ENCODE results near the gene TM9SF3. TPM values are rescaled to one million over a fixed set of nuclear protein-coding genes. Genes with fewer than 3 reads are reported as not detected.

Gene TM9SF3
- total RNA-seq, 4 donors from 2014 or later = 52.6 to 65.3 (median 55.6) TPM

DNA sequence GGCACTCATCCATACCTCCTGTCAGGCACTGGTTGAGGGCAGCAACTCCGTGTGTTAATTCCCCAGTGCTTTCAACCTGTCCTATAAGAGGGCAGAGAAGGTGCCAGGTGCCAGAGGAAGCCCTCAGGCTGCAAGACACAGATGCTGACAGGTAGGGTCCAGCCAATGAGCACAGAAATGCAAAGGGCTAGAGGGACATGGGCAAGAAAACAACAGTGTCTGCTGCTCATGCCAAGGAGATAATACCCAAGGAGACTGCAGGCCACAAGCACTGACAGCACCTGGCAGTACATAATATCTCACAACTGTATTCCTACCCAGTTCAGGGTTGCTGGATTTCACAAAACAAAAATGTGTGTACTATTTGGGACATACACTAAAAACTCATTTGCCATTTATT is 38.4 kb upstream of the TM9SF3 start:
- Histone ChIP-seq H3K4me1 (no peaks in the 10 kb centered on the region), H3K27ac (no peak overlapping the region), H3K9me3 (no peaks in the 10 kb centered on the region), H3K36me3 (no peaks in the 10 kb centered on the region), H3K4me3 (no peak overlapping the region), H3K27me3 (no peaks in the 10 kb centered on the region)
- DNase-seq (ENCODE audit: low spot score in 2 of 2) = no peak
- TF ChIP-seq, protein P1, sequence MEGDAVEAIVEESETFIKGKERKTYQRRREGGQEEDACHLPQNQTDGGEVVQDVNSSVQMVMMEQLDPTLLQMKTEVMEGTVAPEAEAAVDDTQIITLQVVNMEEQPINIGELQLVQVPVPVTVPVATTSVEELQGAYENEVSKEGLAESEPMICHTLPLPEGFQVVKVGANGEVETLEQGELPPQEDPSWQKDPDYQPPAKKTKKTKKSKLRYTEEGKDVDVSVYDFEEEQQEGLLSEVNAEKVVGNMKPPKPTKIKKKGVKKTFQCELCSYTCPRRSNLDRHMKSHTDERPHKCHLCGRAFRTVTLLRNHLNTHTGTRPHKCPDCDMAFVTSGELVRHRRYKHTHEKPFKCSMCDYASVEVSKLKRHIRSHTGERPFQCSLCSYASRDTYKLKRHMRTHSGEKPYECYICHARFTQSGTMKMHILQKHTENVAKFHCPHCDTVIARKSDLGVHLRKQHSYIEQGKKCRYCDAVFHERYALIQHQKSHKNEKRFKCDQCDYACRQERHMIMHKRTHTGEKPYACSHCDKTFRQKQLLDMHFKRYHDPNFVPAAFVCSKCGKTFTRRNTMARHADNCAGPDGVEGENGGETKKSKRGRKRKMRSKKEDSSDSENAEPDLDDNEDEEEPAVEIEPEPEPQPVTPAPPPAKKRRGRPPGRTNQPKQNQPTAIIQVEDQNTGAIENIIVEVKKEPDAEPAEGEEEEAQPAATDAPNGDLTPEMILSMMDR (IDR thresholded peaks at IDR 0.05) = no peak
- TF ChIP-seq EP300 (IDR thresholded peaks at IDR 0.05) = no peak
- no peak for TF ChIP-seq POLR2AphosphoS5 (IDR thresholded peaks at IDR 0.05)
- WGBS = 60% methylated on average over 1 of the region's 1 CpG

- no peak overlapping the region for H3K4me3 ChIP-seq
- TF ChIP-seq, protein P1 (IDR thresholded peaks at IDR 0.05) = no peak
- no peak for TF ChIP-seq POLR2AphosphoS5 (IDR thresholded peaks at IDR 0.05)
- no peak for TF ChIP-seq POLR2A (IDR thresholded peaks at IDR 0.05)
- TF ChIP-seq EP300 (IDR thresholded peaks at IDR 0.05) = no peak
- WGBS = 90% methylated on average over 6 of the region's 6 CpGs
- H3K27ac ChIP-seq = no peak overlapping the region
- H3K27me3 ChIP-seq = no peaks in the 10 kb centered on the region
- no peak for DNase-seq (ENCODE audit: low spot score in 2 of 2)
- H3K36me3 ChIP-seq = no peaks in the 10 kb centered on the region
- peaks cover 16% of the 10 kb centered on the region for H3K4me1 ChIP-seq
- no peaks in the 10 kb centered on the region for H3K9me3 ChIP-seq
Observed at GRCh38 chr10:96622013-96622787, 35.4 kb upstream of the TM9SF3 start.

GRCh38 chr10:96619796-96620773 is 33.3 kb upstream of the TM9SF3 start:
- TF ChIP-seq, protein P1 (IDR thresholded peaks at IDR 0.05) = no peak
- no peak for TF ChIP-seq POLR2A (IDR thresholded peaks at IDR 0.05)
- no peak for TF ChIP-seq EP300 (IDR thresholded peaks at IDR 0.05)
- TF ChIP-seq POLR2AphosphoS5 (IDR thresholded peaks at IDR 0.05) = no peak
- peak in 1 of 2 donors; percentile 49 for DNase-seq (ENCODE audit: low spot score in 2 of 2)
- H3K4me3 ChIP-seq = no peak overlapping the region
- no peak overlapping the region for H3K27ac ChIP-seq
- H3K4me1 ChIP-seq = peaks cover 16% of the 10 kb centered on the region
- 66% methylated on average over 17 of the region's 17 CpGs for WGBS
- no peaks in the 10 kb centered on the region for H3K36me3 ChIP-seq
- H3K9me3 ChIP-seq = no peaks in the 10 kb centered on the region
- H3K27me3 ChIP-seq = no peaks in the 10 kb centered on the region

DNA sequence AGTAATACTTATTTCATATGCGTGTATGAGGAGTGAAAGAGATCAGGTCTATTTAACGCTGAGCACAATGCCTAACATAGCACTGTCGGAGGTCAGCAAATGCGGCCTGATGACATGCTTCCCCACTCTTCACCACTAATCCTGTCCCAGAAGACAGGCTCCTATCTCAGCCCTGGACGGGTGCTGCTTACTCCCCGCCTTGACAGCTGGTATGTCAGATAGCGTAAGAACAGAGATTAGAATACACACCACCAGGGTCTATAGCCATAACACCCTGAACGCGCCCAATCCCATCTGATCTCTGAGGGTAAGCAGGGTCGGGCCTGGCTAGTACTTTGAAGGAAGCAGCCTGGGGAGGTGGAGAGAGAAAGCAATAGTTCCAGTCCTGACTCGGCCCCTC is 32.3 kb upstream of the TM9SF3 start:
- 88% methylated on average over 11 of the region's 11 CpGs for WGBS
- peaks cover 16% of the 10 kb centered on the region for H3K4me1 ChIP-seq

More for the DNA sequence above, 32.3 kb upstream of the TM9SF3 start:
- TF ChIP-seq POLR2AphosphoS5 (IDR thresholded peaks at IDR 0.05) (no peak), POLR2A (IDR thresholded peaks at IDR 0.05) (no peak), EP300 (IDR thresholded peaks at IDR 0.05) (no peak)
- TF ChIP-seq, protein P1 (IDR thresholded peaks at IDR 0.05) = no peak
- H3K27ac ChIP-seq = no peak overlapping the region
- no peak overlapping the region for H3K4me3 ChIP-seq
- H3K36me3 ChIP-seq = no peaks in the 10 kb centered on the region
- H3K9me3 ChIP-seq = no peaks in the 10 kb centered on the region
- no peak for DNase-seq (ENCODE audit: low spot score in 2 of 2)
- no peaks in the 10 kb centered on the region for H3K27me3 ChIP-seq

Data from suprapubic skin (tissue), 4 donors.